ENCODE results near the gene AFAP1.

Gene AFAP1

GRCh38 chr4:7733201-7733600 is 206.5 kb downstream of the AFAP1 start:
- no peak for TF ChIP-seq CTCF (conservative IDR thresholded peaks at IDR 0.05; ENCODE audit: low read depth)
- DNase-seq (ENCODE audit: low spot score): no peak
- no peak overlapping the region for H3K27ac ChIP-seq
- ChIA-PET CTCF (interaction anchor here (1.1 kb wide), 1 partner anchor 229 kb away, joined by 3 read pairs; no protein-coding TSS in a partner anchor), POLR2A (ENCODE audit: low non-redundant PET) (no interaction called here)

DNA sequence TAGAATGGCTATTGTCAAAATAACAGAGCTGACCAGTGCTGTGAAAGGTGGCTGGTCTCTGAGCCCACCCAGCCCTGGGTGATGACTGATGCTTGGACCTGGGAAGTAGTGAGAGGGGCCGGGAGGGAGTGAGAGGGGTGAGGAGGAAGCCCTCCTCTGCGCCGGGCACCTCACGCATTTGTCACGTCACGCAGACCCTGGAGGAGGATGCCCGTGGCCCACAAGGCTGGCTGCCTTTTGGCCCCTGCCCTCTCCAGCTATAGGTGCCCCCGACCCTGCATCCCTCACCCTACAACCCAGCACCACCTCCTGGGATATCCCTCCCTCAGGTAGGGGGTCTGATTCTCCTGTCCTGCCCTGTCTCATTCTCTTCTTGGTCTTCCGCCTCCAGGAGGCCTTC is 207.4 kb downstream of the AFAP1 start:
- DNase-seq (ENCODE audit: low spot score): no peak
- ChIA-PET CTCF (interaction anchor here (0.6 kb wide), 1 partner anchor 392 kb away, joined by 3 read pairs; no protein-coding TSS in a partner anchor), POLR2A (ENCODE audit: low non-redundant PET) (no interaction called here)
- TF ChIP-seq CTCF (conservative IDR thresholded peaks at IDR 0.05; ENCODE audit: low read depth): no peak
- H3K27ac ChIP-seq: no peak overlapping the region

DNA sequence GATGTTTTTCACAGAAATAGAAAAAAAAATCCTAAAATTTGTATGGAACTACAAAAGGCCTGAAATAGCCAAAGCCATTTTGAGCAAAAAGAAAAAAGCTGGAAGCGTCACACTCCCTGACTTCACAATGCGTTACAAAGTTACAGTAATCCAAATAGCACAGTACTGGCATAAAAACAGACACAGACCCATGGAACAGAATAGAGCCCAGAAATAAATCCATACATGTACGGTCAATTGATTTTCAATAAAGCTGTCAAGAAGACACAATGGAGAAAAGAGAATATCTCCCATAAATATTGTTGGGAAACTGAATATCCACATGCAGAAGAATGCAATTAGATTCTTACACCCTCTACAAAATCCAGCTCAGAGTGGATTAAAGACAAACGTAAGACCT is 208.2 kb downstream of the AFAP1 start:
- DNase-seq (ENCODE audit: low spot score): no peak
- TF ChIP-seq CTCF (conservative IDR thresholded peaks at IDR 0.05; ENCODE audit: low read depth): no peak
- ChIA-PET CTCF (interaction anchor here (0.6 kb wide), 4 partner anchors 145 to 1276 kb away, joined by 3 to 5 read pairs (median 4); no protein-coding TSS in a partner anchor), POLR2A (ENCODE audit: low non-redundant PET) (no interaction called here)
- H3K27ac ChIP-seq: no peak overlapping the region

- POLR2A ChIA-PET (ENCODE audit: low non-redundant PET): no interaction called here
- TF ChIP-seq CTCF (conservative IDR thresholded peaks at IDR 0.05; ENCODE audit: low read depth): no peak
- no peak overlapping the region for H3K27ac ChIP-seq
- DNase-seq (ENCODE audit: low spot score): no peak
- CTCF ChIA-PET: no interaction called here
These were observed 211.9 kb downstream of the AFAP1 start for GRCh38 chr4:7727749-7728148.

- POLR2A ChIA-PET (ENCODE audit: low non-redundant PET): no interaction called here
- peak overlapping the region; percentile 17; the same call in 1 of the 2 replicates for H3K27ac ChIP-seq
- no peak for DNase-seq (ENCODE audit: low spot score)
- CTCF ChIA-PET: no interaction called here
- TF ChIP-seq CTCF (conservative IDR thresholded peaks at IDR 0.05; ENCODE audit: low read depth): no peak
These were observed 212.8 kb downstream of the AFAP1 start for GRCh38 chr4:7726665-7727413.

GRCh38 chr4:7725951-7726350 is 213.7 kb downstream of the AFAP1 start:
- ChIA-PET POLR2A (ENCODE audit: low non-redundant PET) (no interaction called here), CTCF (no interaction called here)
- peak; percentile 57 for DNase-seq (ENCODE audit: low spot score)
- TF ChIP-seq CTCF (conservative IDR thresholded peaks at IDR 0.05; ENCODE audit: low read depth): no peak
- H3K27ac ChIP-seq: peak overlapping the region; percentile 17; the same call in 1 of the 2 replicates

All from RWPE1 (cell line).